ENCODE measurements around the gene CTRB1.

DNA sequence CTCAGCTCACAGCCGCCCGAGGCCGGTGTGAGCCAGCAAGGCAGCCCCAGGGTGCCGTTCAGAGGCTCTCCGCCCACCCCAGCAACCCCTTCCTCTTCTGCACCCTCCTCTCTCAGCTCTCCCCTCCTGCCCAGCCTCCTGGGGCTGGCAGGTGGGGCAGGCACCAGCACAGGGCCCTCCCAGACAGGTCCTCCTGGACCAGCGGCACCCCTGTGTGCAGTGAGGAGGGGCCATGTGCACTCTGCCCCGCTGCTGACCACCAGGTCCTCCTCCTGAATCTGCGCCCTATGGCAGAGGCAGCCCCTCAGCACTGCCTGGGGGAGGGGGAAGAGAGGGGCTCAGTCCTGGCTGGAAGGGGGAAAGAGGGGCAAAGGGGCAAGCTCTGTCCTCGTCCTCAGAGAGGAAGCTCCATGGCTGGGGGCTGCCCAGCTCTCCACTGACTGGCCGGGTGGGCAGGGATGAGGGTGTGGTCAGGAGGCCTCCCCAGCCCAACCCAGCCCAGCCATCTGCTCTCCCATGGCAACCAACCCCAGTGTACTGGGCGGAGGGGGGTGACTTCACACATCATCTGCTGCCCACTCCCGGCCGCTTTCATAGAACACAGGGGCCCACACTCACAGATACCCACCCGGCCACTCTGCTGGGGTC lies 38.0 kb downstream of the CTRB1 start:
- TF ChIP-seq, protein P1, sequence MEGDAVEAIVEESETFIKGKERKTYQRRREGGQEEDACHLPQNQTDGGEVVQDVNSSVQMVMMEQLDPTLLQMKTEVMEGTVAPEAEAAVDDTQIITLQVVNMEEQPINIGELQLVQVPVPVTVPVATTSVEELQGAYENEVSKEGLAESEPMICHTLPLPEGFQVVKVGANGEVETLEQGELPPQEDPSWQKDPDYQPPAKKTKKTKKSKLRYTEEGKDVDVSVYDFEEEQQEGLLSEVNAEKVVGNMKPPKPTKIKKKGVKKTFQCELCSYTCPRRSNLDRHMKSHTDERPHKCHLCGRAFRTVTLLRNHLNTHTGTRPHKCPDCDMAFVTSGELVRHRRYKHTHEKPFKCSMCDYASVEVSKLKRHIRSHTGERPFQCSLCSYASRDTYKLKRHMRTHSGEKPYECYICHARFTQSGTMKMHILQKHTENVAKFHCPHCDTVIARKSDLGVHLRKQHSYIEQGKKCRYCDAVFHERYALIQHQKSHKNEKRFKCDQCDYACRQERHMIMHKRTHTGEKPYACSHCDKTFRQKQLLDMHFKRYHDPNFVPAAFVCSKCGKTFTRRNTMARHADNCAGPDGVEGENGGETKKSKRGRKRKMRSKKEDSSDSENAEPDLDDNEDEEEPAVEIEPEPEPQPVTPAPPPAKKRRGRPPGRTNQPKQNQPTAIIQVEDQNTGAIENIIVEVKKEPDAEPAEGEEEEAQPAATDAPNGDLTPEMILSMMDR (conservative IDR thresholded peaks at IDR 0.05; ENCODE audit: low read depth, low read length), result no peak
- no peak for TF ChIP-seq EZH2 (IDR thresholded peaks at IDR 0.05; ENCODE audit: borderline replicate concordance, low read depth, low read length, poor library complexity, severe bottlenecking)
